Smooth muscle cell of trachea (primary cell): Measurements from ENCODE around the gene ATXN7L3. TPM values are rescaled to one million over a fixed set of nuclear protein-coding genes. Genes with fewer than 3 reads are reported as not detected.

Source experiments
- total RNA-seq: library from RNA; depleted of rRNA; stranded (reverse); fragments of >200 nt; gene quantifications from 2 replicates; pipeline ENCODE4 v1.2.1, GENCODE V29; 2014

ATXN7L3 gene
- 34.9 and 45.3 TPM in 2 replicates for total RNA-seq

GRCh38 chr17:44199553-44200477 lies at the start of gene ATXN7L3:
Gene ATXN7L3 (minus strand): TSS chr17:44199884. CDS start chr17:44198070, 1,814 bp downstream.

GRCh38 chr17:44219616-44220212 lies 20.0 kb upstream of the ATXN7L3 start, which contains the start of gene UBTF:
Gene UBTF (minus strand): TSS chr17:44219675. CDS start chr17:44218229, 1,446 bp downstream.

GRCh38 chr17:44186307-44187130 lies 13.2 kb downstream of the ATXN7L3 start, which contains the start of gene TMUB2:
Gene TMUB2 (plus strand): TSS chr17:44186972. CDS start chr17:44187709, 737 bp downstream.

GRCh38 chr17:44170499-44171201 lies 29.0 kb downstream of the ATXN7L3 start, which contains the start of gene ASB16:
Gene ASB16 (plus strand): TSS chr17:44170704. CDS start chr17:44170790, 86 bp downstream.

Other genes with a start within 250 kb of the ATXN7L3 start
- gene PYY, start 245.9 kb downstream of the ATXN7L3 start, total RNA-seq = not detected in 2 replicates
- gene NAGS, start 195.3 kb downstream of the ATXN7L3 start, total RNA-seq = 3.5 and 5.1 TPM in 2 replicates
- gene TMEM101, start 184.9 kb downstream of the ATXN7L3 start, total RNA-seq = 97.4 and 114 TPM in 2 replicates
- gene LSM12, start 133.2 kb downstream of the ATXN7L3 start, total RNA-seq = 32.4 and 43.7 TPM in 2 replicates
- 28.2 and 30.1 TPM in 2 replicates for gene G6PC3, start 129.1 kb downstream of the ATXN7L3 start, total RNA-seq
- 94.8 and 138 TPM in 2 replicates for gene HDAC5, start 76.2 kb downstream of the ATXN7L3 start, total RNA-seq
- 0.83 and 4.7 TPM in 2 replicates for gene HROB, start 58.0 kb downstream of the ATXN7L3 start, total RNA-seq
- 0.33 and 0.73 TPM in 2 replicates for gene ASB16, start 29.2 kb downstream of the ATXN7L3 start, total RNA-seq
- 33.2 and 43.3 TPM in 2 replicates for gene TMUB2, start 12.9 kb downstream of the ATXN7L3 start, total RNA-seq
- 49.2 and 65.3 TPM in 2 replicates for gene UBTF, start 19.8 kb upstream of the ATXN7L3 start, total RNA-seq
- gene SLC4A1, start 68.3 kb upstream of the ATXN7L3 start, total RNA-seq = not detected in 2 replicates
- gene RUNDC3A, start 108.7 kb upstream of the ATXN7L3 start, total RNA-seq = 0.99 TPM in 1 of 2 replicates, not detected in the other
- 68.8 and 99.9 TPM in 2 replicates for gene SLC25A39, start 124.9 kb upstream of the ATXN7L3 start, total RNA-seq
- 246 and 1,457 TPM in 2 replicates for gene GRN, start 145.4 kb upstream of the ATXN7L3 start, total RNA-seq
- gene FAM171A2, start 164.0 kb upstream of the ATXN7L3 start, total RNA-seq = 3.5 and 15.2 TPM in 2 replicates
- 0.15 and 0.66 TPM in 2 replicates for gene ITGA2B, start 189.8 kb upstream of the ATXN7L3 start, total RNA-seq